Stomach smooth muscle (tissue), 2 donors: ENCODE data around the gene MEF2C.

Experiments
- H3K27ac ChIP-seq: one replicate; pipeline ENCODE4 v1.7.0; 2013; ENCODE audit warnings: mild to moderate bottlenecking, low read length, inconsistent platforms
- H3K27me3 ChIP-seq, 2 donors: one replicate each; pipeline ENCODE4 v1.7.0; 2013; ENCODE audit warnings: low read length in 2 of 2; ENCODE audit not compliant: insufficient read depth in 2 of 2, control insufficient read depth in 1 of 2
- H3K36me3 ChIP-seq, 2 donors: one replicate each; pipeline ENCODE4 v1.7.0; 2013; ENCODE audit warnings: low read length in 2 of 2; ENCODE audit not compliant: control insufficient read depth in 2 of 2, insufficient read depth in 2 of 2
- H3K4me1 ChIP-seq: one replicate; pipeline ENCODE4 v1.7.0; 2013; ENCODE audit warnings: low read length; ENCODE audit not compliant: control insufficient read depth, insufficient read depth
- H3K4me3 ChIP-seq, 2 donors: one replicate each; pipeline ENCODE4 v1.7.0; 2013; ENCODE audit warnings: low read length in 2 of 2
- H3K9ac ChIP-seq, 2 donors: one replicate each; pipeline ENCODE4 v1.7.0; 2013; ENCODE audit warnings: low read length in 2 of 2, mild to moderate bottlenecking in 1 of 2
- H3K9me3 ChIP-seq, 2 donors: one replicate each; pipeline ENCODE4 v1.7.0; 2013; ENCODE audit warnings: low read length in 2 of 2; ENCODE audit not compliant: control insufficient read depth in 2 of 2
- donor health status: healthy.
- donor health status: Pancreatic carcinoma.

MEF2C gene

GRCh38 chr5:88724201-88724600 lies 158.8 kb downstream of the MEF2C start:
- Histone ChIP-seq H3K27me3 (no peaks in the 10 kb centered on the region), H3K4me1 (no peaks in the 10 kb centered on the region), H3K36me3 (peaks cover 18 to 21% of the 10 kb centered on the region in 2 donors), H3K4me3 (no peak overlapping the region), H3K9me3 (no peaks in the 10 kb centered on the region), H3K9ac (no peak overlapping the region), H3K27ac (no peak overlapping the region)

DNA sequence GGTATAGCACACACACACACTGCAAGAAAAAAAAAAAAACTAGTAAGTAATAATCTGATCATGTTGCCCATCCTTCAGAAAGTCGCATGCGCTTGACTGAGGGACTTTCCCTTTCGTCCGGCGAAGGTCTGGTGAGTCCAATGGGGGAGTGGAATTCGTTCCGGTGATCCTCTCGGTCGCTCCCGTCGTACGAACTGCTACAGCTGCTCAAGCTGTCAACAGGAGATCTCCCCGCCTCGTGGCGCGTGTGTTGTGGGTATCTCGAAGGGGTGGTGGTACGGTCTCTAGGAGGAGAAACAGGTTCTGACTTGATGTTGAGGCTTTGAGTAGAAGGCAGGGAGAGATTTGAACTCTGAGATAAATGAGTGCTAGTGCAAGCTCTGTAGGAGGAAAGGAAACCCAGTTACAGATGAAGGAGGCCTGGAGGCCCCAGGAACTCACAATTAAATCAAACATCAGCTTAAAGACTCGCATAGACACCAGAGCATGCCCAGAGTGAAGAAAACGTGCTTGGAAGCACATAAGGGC lies 160.4 kb downstream of the MEF2C start:
- Histone ChIP-seq H3K4me1 (no peaks in the 10 kb centered on the region), H3K27me3 (no peaks in the 10 kb centered on the region), H3K9me3 (no peaks in the 10 kb centered on the region), H3K9ac (no peak overlapping the region), H3K27ac (no peak overlapping the region), H3K36me3 (peaks cover 18 to 25% of the 10 kb centered on the region in 2 donors), H3K4me3 (no peak overlapping the region)

- Histone ChIP-seq H3K4me1 (no peaks in the 10 kb centered on the region), H3K4me3 (no peak overlapping the region), H3K9me3 (no peaks in the 10 kb centered on the region), H3K27me3 (no peaks in the 10 kb centered on the region), H3K27ac (no peak overlapping the region), H3K9ac (no peak overlapping the region), H3K36me3 (peaks cover 15 to 18% of the 10 kb centered on the region in 2 donors)
Observed at GRCh38 chr5:88719434-88719833, 163.6 kb downstream of the MEF2C start.

DNA sequence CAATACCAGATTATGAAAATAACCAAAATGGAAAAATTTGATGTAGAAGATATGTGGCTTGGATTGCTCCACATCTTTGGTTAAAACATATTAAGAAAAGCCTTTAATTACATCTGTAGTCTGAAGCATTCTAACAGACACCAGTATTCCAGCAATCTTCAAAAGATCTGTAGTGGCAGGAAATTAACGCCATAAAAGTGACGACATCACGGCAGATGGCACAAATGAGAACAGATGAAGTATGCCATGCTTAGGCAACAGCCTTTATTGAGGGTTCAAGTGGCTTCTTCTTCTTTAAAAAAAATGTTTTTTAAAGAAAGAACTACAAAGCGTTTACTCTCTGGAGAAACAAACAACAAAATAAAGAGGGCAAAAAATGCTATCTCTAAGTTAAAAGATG lies 164.2 kb downstream of the MEF2C start:
- Histone ChIP-seq H3K9ac (no peak overlapping the region), H3K27me3 (no peaks in the 10 kb centered on the region), H3K9me3 (no peaks in the 10 kb centered on the region), H3K36me3 (peaks cover 15 to 18% of the 10 kb centered on the region in 2 donors), H3K27ac (no peak overlapping the region), H3K4me3 (no peak overlapping the region), H3K4me1 (no peaks in the 10 kb centered on the region)

- Histone ChIP-seq H3K27me3 (no peaks in the 10 kb centered on the region), H3K27ac (no peak overlapping the region), H3K4me3 (no peak overlapping the region), H3K36me3 (peaks cover 2 to 6% of the 10 kb centered on the region in 2 donors), H3K9me3 (no peaks in the 10 kb centered on the region), H3K9ac (no peak overlapping the region), H3K4me1 (no peaks in the 10 kb centered on the region)
Observed at GRCh38 chr5:88716101-88716500, 166.9 kb downstream of the MEF2C start.

DNA sequence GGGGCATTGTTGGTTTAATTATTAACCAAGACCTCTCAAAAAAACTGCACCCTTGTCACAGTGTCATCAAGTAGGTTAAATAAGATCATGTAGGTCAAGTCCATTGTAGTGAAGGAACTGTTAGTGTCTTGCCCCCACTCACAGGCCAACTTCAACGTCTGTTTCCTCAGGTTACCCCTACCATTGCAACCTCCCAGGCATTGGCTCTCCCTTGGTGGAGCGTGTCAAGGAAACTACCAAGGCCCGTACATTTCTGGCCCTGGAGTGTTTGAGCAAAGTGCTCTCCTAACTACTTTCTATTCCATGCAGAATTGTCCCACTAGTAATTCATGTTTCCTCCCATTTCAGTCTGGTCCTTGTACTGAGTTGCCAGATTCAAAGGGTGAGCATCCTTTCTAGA lies 167.5 kb downstream of the MEF2C start:
- Histone ChIP-seq H3K9ac (no peak overlapping the region), H3K4me3 (no peak overlapping the region), H3K27ac (no peak overlapping the region), H3K9me3 (no peaks in the 10 kb centered on the region), H3K27me3 (no peaks in the 10 kb centered on the region), H3K36me3 (peaks cover 2 to 6% of the 10 kb centered on the region in 2 donors), H3K4me1 (no peaks in the 10 kb centered on the region)

DNA sequence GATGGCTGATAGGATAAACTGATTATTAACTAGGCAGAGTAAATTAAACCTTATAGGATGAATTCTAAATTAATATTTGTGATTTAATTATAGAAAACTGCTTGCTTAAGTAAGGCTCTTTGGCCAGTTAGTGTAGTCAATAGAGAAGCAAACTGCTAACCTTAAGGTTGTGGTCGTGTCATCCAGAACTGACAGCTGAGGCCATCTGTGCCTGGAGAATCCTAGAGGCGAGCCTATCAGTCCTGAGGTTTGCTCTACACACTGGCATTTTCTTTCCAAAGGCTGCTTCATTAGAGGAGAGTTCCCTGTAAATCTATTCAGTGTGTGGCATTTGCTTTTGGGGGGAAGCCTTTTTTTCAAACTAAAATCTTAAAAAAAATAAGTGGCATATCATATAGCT lies 169.2 kb downstream of the MEF2C start:
- Histone ChIP-seq H3K9ac (no peak overlapping the region), H3K36me3 (peaks cover 2 to 3% of the 10 kb centered on the region in 2 donors), H3K4me1 (no peaks in the 10 kb centered on the region), H3K9me3 (no peaks in the 10 kb centered on the region), H3K27me3 (no peaks in the 10 kb centered on the region), H3K4me3 (no peak overlapping the region), H3K27ac (no peak overlapping the region)

GRCh38 chr5:88708682-88709398 lies 174.1 kb downstream of the MEF2C start:
- H3K27me3 ChIP-seq: peaks cover 0 to 2% of the 10 kb centered on the region in 2 donors
- H3K4me1 ChIP-seq: no peaks in the 10 kb centered on the region
- no peaks in the 10 kb centered on the region for H3K36me3 ChIP-seq
- H3K9me3 ChIP-seq: no peaks in the 10 kb centered on the region
- H3K9ac ChIP-seq: no peak overlapping the region
- H3K27ac ChIP-seq: no peak overlapping the region
- no peak overlapping the region for H3K4me3 ChIP-seq

GRCh38 chr5:88708021-88708420 lies 175.0 kb downstream of the MEF2C start:
- peaks cover 0 to 2% of the 10 kb centered on the region in 2 donors for H3K27me3 ChIP-seq
- H3K9ac ChIP-seq: no peak overlapping the region

GRCh38 chr5:88707216-88707965 lies 175.6 kb downstream of the MEF2C start:
- H3K27ac ChIP-seq: no peak overlapping the region
- no peak overlapping the region for H3K4me3 ChIP-seq
- peaks cover 0 to 2% of the 10 kb centered on the region in 2 donors for H3K27me3 ChIP-seq
- H3K36me3 ChIP-seq: no peaks in the 10 kb centered on the region
- H3K9me3 ChIP-seq: no peaks in the 10 kb centered on the region
- H3K9ac ChIP-seq: no peak overlapping the region
- no peaks in the 10 kb centered on the region for H3K4me1 ChIP-seq

More at GRCh38 chr5:88708021-88708420, 175.0 kb downstream of the MEF2C start:
- Histone ChIP-seq H3K36me3 (no peaks in the 10 kb centered on the region), H3K9me3 (no peaks in the 10 kb centered on the region), H3K4me3 (no peak overlapping the region), H3K4me1 (no peaks in the 10 kb centered on the region), H3K27ac (no peak overlapping the region)

DNA sequence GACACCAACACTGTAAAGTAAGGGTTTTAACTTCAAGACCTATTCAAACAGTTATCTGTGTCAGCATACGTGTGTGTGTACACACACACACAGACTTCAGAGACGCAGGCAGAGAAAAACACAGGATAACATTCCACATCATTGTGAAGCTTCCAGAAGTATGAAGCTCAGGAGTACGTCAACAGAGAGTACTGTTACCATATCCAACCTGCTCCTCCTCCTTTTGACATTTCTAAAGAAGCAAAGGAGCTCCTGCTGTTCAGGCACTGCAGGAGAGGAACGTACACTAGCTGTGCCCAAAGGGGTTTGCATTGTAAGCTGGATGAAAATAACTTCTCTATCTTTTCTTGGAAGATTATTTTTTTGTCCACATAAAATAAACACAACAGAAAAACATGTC lies 180.7 kb downstream of the MEF2C start:
- H3K9me3 ChIP-seq: no peaks in the 10 kb centered on the region
- no peaks in the 10 kb centered on the region for H3K36me3 ChIP-seq
- H3K4me3 ChIP-seq: no peak overlapping the region

More for the DNA sequence above, 180.7 kb downstream of the MEF2C start:
- Histone ChIP-seq H3K27me3 (peaks cover 0 to 10% of the 10 kb centered on the region in 2 donors), H3K27ac (no peak overlapping the region), H3K9ac (no peak overlapping the region), H3K4me1 (no peaks in the 10 kb centered on the region)
